GM18517 (cell line): ENCODE results near the gene TMEM219.
"Not testable (repeated sequence)": the region's sequence is repeated elsewhere in the genome, so short reads cannot be mapped to it uniquely, and the experiment has no call there.

Experiments
- ATAC-seq: cut with Tn5 transposase; IDR thresholded peaks from one replicate; pipeline ENCODE4 v1.9.1; 2021; ENCODE audit warnings: mild to moderate bottlenecking, moderate library complexity; ENCODE audit not compliant: unreplicated experiment

TMEM219 gene

DNA sequence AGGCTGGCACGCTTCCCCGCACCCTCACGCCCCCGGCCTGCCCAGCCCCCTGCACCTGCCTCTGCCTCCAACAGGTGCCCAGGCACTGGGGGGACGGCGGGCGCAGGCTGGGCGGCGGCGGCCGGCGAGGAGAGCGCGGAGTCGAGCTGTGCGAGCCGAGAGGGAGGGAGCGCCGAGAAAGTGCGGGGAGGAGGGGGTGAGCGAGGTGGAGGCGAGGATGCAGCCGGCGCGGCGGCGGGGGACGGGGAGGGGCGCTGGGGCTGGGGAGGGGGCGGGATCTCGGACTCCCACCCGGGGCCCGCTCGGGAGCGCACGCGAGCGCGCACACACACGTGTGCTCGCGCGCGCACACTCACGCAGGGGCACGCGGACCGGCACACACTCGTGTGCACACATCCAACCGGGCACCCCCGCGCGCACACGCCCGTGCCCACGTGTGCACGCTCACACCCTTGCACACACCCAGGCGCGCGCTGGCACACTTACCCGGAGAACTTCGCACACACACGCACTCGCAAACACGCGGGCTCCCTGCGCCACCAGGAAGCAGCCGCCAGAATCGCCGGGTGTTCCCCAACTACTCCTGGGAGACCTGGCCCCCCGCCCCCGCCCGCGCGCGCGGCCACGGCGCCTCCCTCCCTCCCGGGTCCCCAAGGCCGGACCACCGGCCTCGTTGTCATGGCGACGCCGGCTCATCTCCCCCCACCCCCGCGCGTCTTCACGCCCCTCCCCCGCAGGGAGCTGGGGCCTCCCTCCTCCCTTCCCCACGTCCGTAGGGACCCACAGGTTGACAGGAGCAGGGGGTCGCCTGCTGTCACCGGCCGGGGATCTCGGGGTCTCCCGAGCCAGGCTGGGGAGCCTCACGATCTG is 49.2 kb downstream of the TMEM219 start, which contains the start of gene DOC2A:
Gene DOC2A, minus strand, starts transcription at position 184 of the 870 bp plus-strand sequence. CDS start 805 bp downstream, outside the sequence.
- ATAC-seq, result no peak

DNA sequence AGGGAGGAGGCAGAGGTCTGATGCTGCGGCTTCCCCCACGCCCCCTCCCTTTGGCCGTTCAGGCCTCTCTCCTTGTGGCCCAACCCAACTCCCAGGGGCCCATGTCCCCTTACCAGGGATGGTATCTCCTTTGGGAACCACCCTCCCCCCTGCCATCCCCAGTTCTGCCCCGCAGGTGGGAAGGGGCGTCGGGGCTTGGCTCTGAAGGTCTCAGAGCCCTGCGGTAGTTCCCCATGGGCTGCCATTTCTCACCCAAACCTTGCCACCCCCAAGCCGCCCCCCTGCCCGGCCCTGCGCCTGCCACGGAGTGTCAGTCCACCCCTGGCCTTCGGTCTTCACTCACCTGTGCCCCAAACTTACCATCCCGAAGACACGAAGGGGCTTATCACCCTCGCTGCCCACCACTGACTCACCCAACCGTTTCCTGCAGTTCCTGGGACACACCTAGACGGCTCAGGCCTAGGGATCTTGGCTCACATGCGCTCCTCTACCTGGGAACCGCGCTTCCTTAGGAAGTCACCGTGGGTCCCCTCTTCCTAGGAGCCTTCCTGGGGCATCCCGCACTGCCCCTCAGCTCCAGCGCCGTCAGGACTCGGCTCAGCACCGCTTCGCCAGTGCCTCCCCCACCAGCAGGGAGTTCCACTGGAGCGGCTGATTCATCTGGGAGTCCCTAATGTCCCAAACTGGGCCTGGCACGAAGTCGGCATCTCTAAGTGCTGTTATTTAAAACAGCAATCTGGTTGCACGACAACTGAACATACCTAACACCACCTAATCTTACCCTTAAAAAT is 50.0 kb downstream of the TMEM219 start:
- no peak for ATAC-seq

DNA sequence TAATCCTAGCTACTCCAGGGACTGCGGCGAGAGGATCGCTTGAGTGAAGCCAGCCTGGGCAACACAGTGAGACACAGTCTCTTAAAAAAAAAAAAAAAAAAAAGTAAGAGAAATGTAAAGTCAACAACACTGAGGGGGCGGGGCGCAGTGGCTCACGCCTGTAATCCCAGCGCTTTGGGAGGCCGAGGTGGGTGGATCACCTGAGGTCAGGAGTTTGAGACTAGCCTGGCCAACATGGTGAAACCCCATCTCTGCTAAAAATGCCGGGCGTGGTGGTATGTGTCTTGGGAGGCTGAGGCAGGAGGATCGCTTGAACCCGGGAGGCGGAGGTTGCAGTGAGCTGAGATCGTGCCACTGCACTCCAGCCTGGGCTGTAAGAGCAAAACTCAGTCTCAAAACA is 50.7 kb downstream of the TMEM219 start:
- ATAC-seq, result not testable (repeated sequence)

DNA sequence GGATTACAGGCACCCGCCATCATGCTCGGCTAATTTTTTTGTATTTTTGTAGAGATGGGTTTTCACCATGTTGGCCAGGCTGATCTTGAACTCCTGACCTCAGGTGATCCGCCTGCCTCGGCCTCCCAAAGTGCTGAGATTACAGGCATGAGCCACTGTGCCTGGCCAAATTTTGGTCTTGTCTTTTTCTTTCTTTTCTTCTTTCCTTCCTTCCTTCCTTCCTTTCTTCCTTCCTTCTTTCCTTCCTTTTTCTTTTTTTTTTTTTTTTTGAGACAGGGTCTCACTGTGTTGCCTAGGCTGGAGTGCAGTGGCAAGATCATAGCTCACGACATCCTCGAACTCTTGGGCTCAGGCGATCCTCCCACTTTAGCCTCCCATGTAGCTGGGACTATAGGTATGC is 53.6 kb downstream of the TMEM219 start:
- ATAC-seq, result not testable (repeated sequence)

DNA sequence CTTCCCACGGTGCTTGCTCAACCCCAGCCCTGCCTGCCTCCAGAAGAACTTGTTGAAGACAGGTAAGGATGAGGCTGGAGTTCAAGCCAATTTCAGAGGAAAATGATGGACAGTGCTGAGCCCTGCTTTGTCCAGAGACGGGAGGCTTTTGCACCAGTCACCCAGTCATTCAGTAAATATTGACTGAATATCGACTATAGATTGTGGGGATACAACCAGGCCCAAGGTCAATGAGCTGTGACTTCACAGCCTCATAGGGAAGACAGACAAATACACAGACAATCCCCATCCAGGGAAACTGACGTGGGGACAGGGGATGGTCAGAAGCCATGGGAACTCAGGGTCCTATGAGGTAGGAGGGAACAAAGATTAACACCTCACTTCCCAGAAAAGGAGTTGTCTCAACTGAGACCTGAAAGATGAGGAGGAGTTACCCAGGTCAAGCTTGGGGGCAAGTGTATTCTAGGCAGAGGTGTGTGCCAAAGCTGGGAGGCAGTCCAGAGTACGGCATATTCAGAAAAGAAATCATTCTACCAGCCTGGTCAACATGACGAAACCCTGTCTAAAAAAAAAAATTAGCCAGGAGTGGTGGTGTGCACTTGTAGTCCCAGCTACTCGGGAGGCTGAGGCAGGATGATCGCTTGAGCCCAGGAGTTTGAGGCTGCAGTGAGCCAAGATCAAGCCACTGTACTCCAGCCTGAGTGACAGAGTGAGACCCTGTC is 54.8 kb downstream of the TMEM219 start:
- no peak for ATAC-seq

DNA sequence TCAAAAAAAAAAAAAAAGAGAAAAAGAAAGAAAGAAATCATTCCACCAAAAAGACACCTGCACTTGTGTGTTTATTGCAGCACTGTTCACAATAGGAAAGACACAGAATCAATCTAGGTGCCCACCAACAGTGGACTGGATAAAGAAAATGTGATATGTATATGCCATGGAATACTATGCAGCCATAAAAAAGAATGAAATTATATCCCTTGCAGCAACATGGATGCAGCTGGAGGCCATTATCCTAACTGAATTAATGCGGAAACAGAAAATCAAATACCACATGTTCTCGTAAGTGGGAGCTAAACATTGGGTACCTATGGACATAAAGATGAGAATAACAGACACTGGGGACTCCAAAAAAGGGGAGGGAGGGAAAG is 55.4 kb downstream of the TMEM219 start:
- ATAC-seq, result no peak

DNA sequence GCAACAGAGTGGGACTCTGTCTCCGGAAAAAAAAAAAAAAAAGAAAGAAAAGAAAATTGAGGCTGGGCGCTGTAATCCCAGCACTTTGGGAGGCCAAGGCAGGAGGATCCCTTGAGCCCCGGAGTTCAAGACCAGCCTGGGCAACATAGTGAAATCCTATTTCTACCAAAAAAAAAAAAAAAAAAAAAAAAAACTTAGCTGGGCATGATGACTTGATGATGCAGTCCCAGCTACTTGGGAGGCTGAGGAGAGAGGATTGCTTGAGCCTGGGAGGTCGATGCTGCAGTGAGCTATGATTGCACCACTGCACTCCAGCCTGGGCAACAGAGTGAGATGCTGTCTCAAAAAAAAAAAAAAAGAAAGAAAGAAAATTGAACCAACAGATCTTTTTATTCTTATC is 56.1 kb downstream of the TMEM219 start:
- ATAC-seq, result not testable (repeated sequence)

DNA sequence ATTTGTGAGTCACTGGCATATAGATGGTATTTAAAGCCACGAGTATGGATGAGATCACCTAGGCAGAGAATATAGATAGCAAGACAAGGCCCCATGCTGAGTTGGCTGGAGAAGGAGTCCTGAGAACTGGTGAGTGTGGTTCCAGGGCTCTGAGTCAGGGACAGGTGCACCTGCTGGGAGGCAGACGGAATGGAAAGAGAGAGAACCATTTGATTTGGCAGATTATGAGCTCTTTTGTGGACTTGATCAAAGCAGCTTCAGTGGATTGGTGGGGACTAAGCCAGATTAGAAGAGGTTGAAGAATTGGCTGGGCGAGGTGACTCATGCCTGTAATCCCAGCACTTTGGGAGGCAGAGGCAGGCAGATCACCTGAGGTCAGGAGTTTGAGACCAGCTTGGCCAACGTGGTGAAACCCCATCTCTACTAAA is 56.9 kb downstream of the TMEM219 start:
- ATAC-seq, result no peak
